ENCODE results near the gene GDNF. TPM values are rescaled to one million over a fixed set of nuclear protein-coding genes. Genes with fewer than 3 reads are reported as not detected.
"Not testable (repeated sequence)": the region's sequence is repeated elsewhere in the genome, so short reads cannot be mapped to it uniquely, and the experiment has no call there.

Gene GDNF
- not detected in 2 replicates for total RNA-seq

GRCh38 chr5:37839407-37840052 is at the start of gene GDNF:
TSS of gene GDNF (minus strand) at chr5:37840041. CDS start at chr5:37834796, 5,245 bp downstream.
- no peak for DNase-seq (ENCODE audit: low read depth, low spot score)

- DNase-seq (ENCODE audit: low read depth, low spot score): no peak
Measured at GRCh38 chr5:37888476-37888875, 48.6 kb upstream of the GDNF start.

GRCh38 chr5:37886242-37886905 is 46.5 kb upstream of the GDNF start:
- DNase-seq (ENCODE audit: low read depth, low spot score): no peak

GRCh38 chr5:37882636-37883035 is 42.8 kb upstream of the GDNF start:
- no peak for DNase-seq (ENCODE audit: low read depth, low spot score)

GRCh38 chr5:37881359-37881758 is 41.5 kb upstream of the GDNF start:
- no peak for DNase-seq (ENCODE audit: low read depth, low spot score)

GRCh38 chr5:37876943-37877342 is 37.1 kb upstream of the GDNF start:
- no peak for DNase-seq (ENCODE audit: low read depth, low spot score)

- no peak for DNase-seq (ENCODE audit: low read depth, low spot score)
Measured at GRCh38 chr5:37876245-37876644, 36.4 kb upstream of the GDNF start.

GRCh38 chr5:37875051-37875787 is 35.4 kb upstream of the GDNF start:
- DNase-seq (ENCODE audit: low read depth, low spot score): no peak

- no peak for DNase-seq (ENCODE audit: low read depth, low spot score)
Measured at GRCh38 chr5:37873988-37874387, 34.1 kb upstream of the GDNF start.

- DNase-seq (ENCODE audit: low read depth, low spot score): no peak
Measured at GRCh38 chr5:37871023-37871815, 31.4 kb upstream of the GDNF start.

GRCh38 chr5:37869216-37869615 is 29.4 kb upstream of the GDNF start:
- DNase-seq (ENCODE audit: low read depth, low spot score): no peak

GRCh38 chr5:37867654-37868053 is 27.8 kb upstream of the GDNF start:
- no peak for DNase-seq (ENCODE audit: low read depth, low spot score)

GRCh38 chr5:37862907-37863306 is 23.1 kb upstream of the GDNF start:
- not testable (repeated sequence) for DNase-seq (ENCODE audit: low read depth, low spot score)

- DNase-seq (ENCODE audit: low read depth, low spot score): no peak
Measured at GRCh38 chr5:37860206-37860605, 20.4 kb upstream of the GDNF start.

- DNase-seq (ENCODE audit: low read depth, low spot score): no peak
Measured at GRCh38 chr5:37859805-37860204, 20.0 kb upstream of the GDNF start.

- DNase-seq (ENCODE audit: low read depth, low spot score): no peak
Measured at GRCh38 chr5:37858250-37858649, 18.4 kb upstream of the GDNF start.

- DNase-seq (ENCODE audit: low read depth, low spot score): no peak
Measured at GRCh38 chr5:37857696-37858095, 17.9 kb upstream of the GDNF start.

- no peak for DNase-seq (ENCODE audit: low read depth, low spot score)
Measured at GRCh38 chr5:37855438-37855837, 15.6 kb upstream of the GDNF start.

GRCh38 chr5:37851305-37851704 is 11.5 kb upstream of the GDNF start:
- DNase-seq (ENCODE audit: low read depth, low spot score): no peak

GRCh38 chr5:37850226-37850865 is 10.5 kb upstream of the GDNF start:
- DNase-seq (ENCODE audit: low read depth, low spot score): no peak

GRCh38 chr5:37849641-37850040 is 9.8 kb upstream of the GDNF start:
- no peak for DNase-seq (ENCODE audit: low read depth, low spot score)
